ENCODE data around the gene NEMF. TPM values are rescaled to one million over a fixed set of nuclear protein-coding genes. Genes with fewer than 3 reads are reported as not detected.

Gene NEMF
- total RNA-seq, 3 donors from 2014 or later, result 86.9 to 132 (median 125) TPM

- Histone ChIP-seq H3K4me1 (peaks cover 0 to 11% of the 10 kb centered on the region in 2 donors), H3K27me3 (no peaks in the 10 kb centered on the region), H3K36me3 (no peaks in the 10 kb centered on the region), H3K27ac (peak overlapping the region; percentile 97 to 99), H3K9me3 (no peaks in the 10 kb centered on the region), H3K4me3 (peak overlapping the region; percentile 51 to 81 (median 74))
- peak; percentile 89 to 90 for DNase-seq (ENCODE audit: low spot score in 2 of 2)
- intact Hi-C loops (cut with DNase I; ENCODE audit: low total_unique reads), result no loop called here
- peak in 1 of 3 donors; percentile 8 for TF ChIP-seq POLR2AphosphoS5 (IDR thresholded peaks at IDR 0.05)
- TF ChIP-seq POLR2A (IDR thresholded peaks at IDR 0.05), result no peak
- peak; percentile 100 for TF ChIP-seq CTCF (IDR thresholded peaks at IDR 0.05)
Measured at GRCh38 chr14:49862089-49862673, 9.6 kb upstream of the NEMF start.

GRCh38 chr14:49861699-49862088 lies 9.1 kb upstream of the NEMF start:
- H3K27ac ChIP-seq, result peak overlapping the region; percentile 97 to 99
- peak; percentile 68 to 79 for DNase-seq (ENCODE audit: low spot score in 2 of 2)
- no peaks in the 10 kb centered on the region for H3K27me3 ChIP-seq
- H3K4me1 ChIP-seq, result peaks cover 0 to 11% of the 10 kb centered on the region in 2 donors
- no peaks in the 10 kb centered on the region for H3K9me3 ChIP-seq
- intact Hi-C loops (cut with DNase I; ENCODE audit: low total_unique reads), result no loop called here
- peak; percentile 22 to 82 (median 65) for TF ChIP-seq POLR2AphosphoS5 (IDR thresholded peaks at IDR 0.05)
- no peak for TF ChIP-seq POLR2A (IDR thresholded peaks at IDR 0.05)
- H3K36me3 ChIP-seq, result no peaks in the 10 kb centered on the region
- H3K4me3 ChIP-seq, result peak overlapping the region; percentile 51 to 81 (median 74)

- TF ChIP-seq POLR2A (IDR thresholded peaks at IDR 0.05) (no peak), POLR2AphosphoS5 (IDR thresholded peaks at IDR 0.05) (no peak), CTCF (IDR thresholded peaks at IDR 0.05) (no peak)
- no peak for DNase-seq (ENCODE audit: low spot score in 2 of 2)
- H3K27me3 ChIP-seq, result no peaks in the 10 kb centered on the region
- H3K4me3 ChIP-seq, result peak overlapping the region; percentile 51 to 81 (median 74)
- H3K27ac ChIP-seq, result peak overlapping the region; percentile 97 to 99
- intact Hi-C loops (cut with DNase I; ENCODE audit: low total_unique reads), result no loop called here
- H3K4me1 ChIP-seq, result peaks cover 0 to 11% of the 10 kb centered on the region in 2 donors
- H3K36me3 ChIP-seq, result no peaks in the 10 kb centered on the region
- no peaks in the 10 kb centered on the region for H3K9me3 ChIP-seq
Measured at GRCh38 chr14:49860988-49861698, 8.6 kb upstream of the NEMF start.

DNA sequence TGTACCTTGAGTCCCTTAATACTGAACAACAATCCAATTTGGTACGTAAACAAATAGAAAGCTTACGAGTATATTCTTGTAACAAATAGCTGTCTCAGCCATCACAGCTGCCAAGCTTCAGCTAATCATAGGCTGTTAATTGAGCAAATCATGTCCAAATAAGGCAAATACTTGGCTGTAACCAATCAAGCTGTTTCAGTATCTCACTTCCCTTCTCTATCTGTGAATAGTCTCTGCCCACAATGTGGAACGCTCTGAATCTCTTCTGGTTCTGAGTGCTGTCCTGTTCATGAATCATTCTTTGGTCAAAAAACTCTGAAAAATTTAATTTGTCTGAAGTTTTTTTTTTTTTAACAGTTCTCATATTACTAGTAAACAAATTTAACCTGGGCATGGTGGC lies 5.8 kb upstream of the NEMF start:
- H3K4me1 ChIP-seq, result peaks cover 0 to under 1% of the 10 kb centered on the region in 2 donors
- no peaks in the 10 kb centered on the region for H3K36me3 ChIP-seq
- no peak overlapping the region for H3K27ac ChIP-seq
- no peak for TF ChIP-seq CTCF (IDR thresholded peaks at IDR 0.05)
- intact Hi-C loops (cut with DNase I; ENCODE audit: low total_unique reads), result no loop called here
- no peaks in the 10 kb centered on the region for H3K27me3 ChIP-seq
- no peaks in the 10 kb centered on the region for H3K9me3 ChIP-seq
- H3K4me3 ChIP-seq, result no peak overlapping the region
- DNase-seq (ENCODE audit: low spot score in 2 of 2), result no peak

DNA sequence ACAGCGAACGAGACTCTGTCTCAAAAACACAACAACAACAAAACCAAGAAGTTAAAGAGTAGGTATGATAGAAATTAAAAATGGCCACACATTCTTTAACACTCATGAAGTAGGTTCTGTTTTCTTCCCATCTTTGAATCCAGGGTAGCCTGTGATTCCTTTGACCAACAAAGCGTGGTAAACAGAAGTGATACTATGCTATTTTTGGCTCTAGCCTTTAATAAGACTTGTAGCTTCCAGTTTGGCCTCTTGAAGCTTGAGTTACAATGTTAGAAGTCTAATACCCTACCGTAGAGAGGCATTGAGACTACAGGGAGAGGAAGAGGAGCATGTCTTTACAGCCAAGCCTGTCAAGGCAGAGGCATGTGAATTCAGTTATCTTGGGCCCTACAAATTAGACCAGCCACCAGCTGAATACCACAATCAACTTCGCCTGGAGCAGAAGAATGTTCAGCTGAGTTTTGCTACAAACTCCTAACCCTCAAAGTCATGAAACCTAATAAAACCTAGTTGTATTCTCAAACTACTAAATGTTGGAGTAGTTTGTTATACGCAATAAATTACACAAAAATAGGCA lies 4.9 kb upstream of the NEMF start:
- TF ChIP-seq CTCF (IDR thresholded peaks at IDR 0.05) (no peak), POLR2AphosphoS5 (IDR thresholded peaks at IDR 0.05) (no peak), POLR2A (IDR thresholded peaks at IDR 0.05) (no peak)
- Histone ChIP-seq H3K36me3 (no peaks in the 10 kb centered on the region), H3K27ac (no peak overlapping the region), H3K4me1 (no peaks in the 10 kb centered on the region), H3K4me3 (no peak overlapping the region), H3K27me3 (no peaks in the 10 kb centered on the region), H3K9me3 (no peaks in the 10 kb centered on the region)
- no peak for DNase-seq (ENCODE audit: low spot score in 2 of 2)
- intact Hi-C loops (cut with DNase I; ENCODE audit: low total_unique reads), result no loop called here
